Lung (tissue), 12 donors: ENCODE results near the gene IL22. TPM values are rescaled to one million over a fixed set of nuclear protein-coding genes. Genes with fewer than 3 reads are reported as not detected.

Source experiments
- ATAC-seq: fragments of 200-7000 bp; cut with Tn5 transposase; one replicate; pipeline ENCODE4 v1.9.1; 2020; ENCODE audit warnings: moderate number of reproducible peaks; ENCODE audit not compliant: insufficient read depth, low FRiP score
- DNase-seq, 3 donors: peaks; one replicate each; pipeline ENCODE4 v3.0.0-alpha.2; 2013 to 2017
- H3K27ac ChIP-seq, 2 donors: one replicate each; pipeline ENCODE4 v1.5.1; 2013; ENCODE audit warnings: mild to moderate bottlenecking in 2 of 2, moderate library complexity in 2 of 2, control low read depth in 1 of 2, inconsistent platforms in 1 of 2, low read depth in 1 of 2, low read length in 1 of 2
- H3K27me3 ChIP-seq, 3 donors: one replicate each; pipeline ENCODE4 v1.5.1; 2013; ENCODE audit warnings: low read length in 2 of 3; ENCODE audit not compliant: control insufficient read depth in 3 of 3, insufficient read depth in 3 of 3
- H3K36me3 ChIP-seq, 4 donors: one replicate each; pipeline ENCODE4 v1.5.1; 2013; ENCODE audit warnings: low read length in 4 of 4, mild to moderate bottlenecking in 1 of 4, moderate library complexity in 1 of 4; ENCODE audit not compliant: control insufficient read depth in 4 of 4, insufficient read depth in 4 of 4
- H3K4me1 ChIP-seq, 5 donors: one replicate each; pipeline ENCODE4 v1.5.1; 2013; ENCODE audit warnings: low read length in 5 of 5, mild to moderate bottlenecking in 2 of 5, moderate library complexity in 1 of 5; ENCODE audit not compliant: control insufficient read depth in 5 of 5, insufficient read depth in 5 of 5
- H3K4me3 ChIP-seq: one replicate; pipeline ENCODE4 v1.5.1; 2013; ENCODE audit warnings: mild to moderate bottlenecking, control low read depth, moderate library complexity
- H3K9ac ChIP-seq, 2 donors: one replicate each; pipeline ENCODE4 v1.5.1; 2013; ENCODE audit warnings: low read length in 2 of 2, control low read depth in 1 of 2; ENCODE audit not compliant: insufficient read depth in 1 of 2
- H3K9me3 ChIP-seq, 4 donors: one replicate each; pipeline ENCODE4 v1.5.1; 2013; ENCODE audit warnings: low read length in 3 of 4, mild to moderate bottlenecking in 1 of 4, moderate library complexity in 1 of 4; ENCODE audit not compliant: control insufficient read depth in 4 of 4, insufficient read depth in 3 of 4
- CTCF ChIP-seq: IDR thresholded peaks from 2 replicates; pipeline ENCODE4 v1.5.1; 2012; ENCODE audit warnings: mild to moderate bottlenecking; ENCODE audit errors: control extremely low read depth, extremely low read depth
- WGBS, 2 donors: extraction: QIAGEN DNeasy Blood & Tissue Kit; methylation state at CpG; one replicate each; pipeline ENCODE4 v1.1.7; 2013; 5-methylcytosine and 5-hydroxymethylcytosine counted together
- polyA plus RNA-seq, 2 donors: library from polyadenylated mRNA; stranded (reverse); fragments of 200-250 nt; gene quantifications; one replicate each; pipeline ENCODE4 v1.2.1, GENCODE V29; 2013
- total RNA-seq, 2 donors: library from RNA; depleted of rRNA in 1 of 2; stranded (reverse); fragments of >200 nt in 1 of 2; gene quantifications; one replicate each; pipeline ENCODE4 v1.2.1, GENCODE V29; 2014 to 2021
- donor health status: control.
- donor health status: control.
- donor health status: Bipolar disorder and iron deficiency.
- donor health status: healthy.
- donor health status: DM: yes; HTN: yes; CAD: no.

IL22 gene
- total and polyA plus RNA-seq, 4 donors = 0.46 TPM; not detected in 3

- Histone ChIP-seq H3K4me3 (no peak overlapping the region), H3K4me1 (no peaks in the 10 kb centered on the region), H3K9me3 (no peaks in the 10 kb centered on the region), H3K36me3 (no peaks in the 10 kb centered on the region), H3K27me3 (peaks cover 0 to 2% (median 0%) of the 10 kb centered on the region in 3 donors), H3K27ac (no peak overlapping the region), H3K9ac (no peak overlapping the region)
- TF ChIP-seq CTCF = no peak
- no peak for DNase-seq
- WGBS, 2 donors = 68 to 75% methylated on average over 3 of the region's 3 CpGs
- no peak for ATAC-seq
Measured at GRCh38 chr12:68259318-68259940, 6.0 kb upstream of the IL22 start.

- Histone ChIP-seq H3K4me3 (no peak overlapping the region), H3K9me3 (no peaks in the 10 kb centered on the region), H3K36me3 (no peaks in the 10 kb centered on the region), H3K9ac (no peak overlapping the region), H3K27me3 (no peaks in the 10 kb centered on the region), H3K4me1 (no peaks in the 10 kb centered on the region), H3K27ac (no peak overlapping the region)
- WGBS, 2 donors = 89 to 90% methylated on average over 5 of the region's 5 CpGs
- no peak for DNase-seq
- no peak for TF ChIP-seq CTCF
- ATAC-seq = no peak
Measured at GRCh38 chr12:68252077-68252476, 1.3 kb downstream of the IL22 start.

GRCh38 chr12:68250454-68250853 is 3.0 kb downstream of the IL22 start:
- no peak overlapping the region for H3K4me3 ChIP-seq
- no peak for ATAC-seq
- no peak for DNase-seq
- peaks cover 0 to 13% (median 0%) of the 10 kb centered on the region in 5 donors for H3K4me1 ChIP-seq
- no peaks in the 10 kb centered on the region for H3K27me3 ChIP-seq
- no peaks in the 10 kb centered on the region for H3K36me3 ChIP-seq
- TF ChIP-seq CTCF = no peak
- no peaks in the 10 kb centered on the region for H3K9me3 ChIP-seq
- no peak overlapping the region for H3K27ac ChIP-seq
- H3K9ac ChIP-seq = no peak overlapping the region
- 84 to 87% methylated on average over 3 of the region's 3 CpGs for WGBS, 2 donors

GRCh38 chr12:68247785-68248184 is 5.6 kb downstream of the IL22 start:
- H3K36me3 ChIP-seq = no peaks in the 10 kb centered on the region
- H3K4me3 ChIP-seq = no peak overlapping the region
- no peak overlapping the region for H3K9ac ChIP-seq
- H3K27ac ChIP-seq = no peak overlapping the region
- DNase-seq = no peak
- no peak for TF ChIP-seq CTCF
- no peaks in the 10 kb centered on the region for H3K9me3 ChIP-seq
- H3K4me1 ChIP-seq = peaks cover 0 to 23% (median 0%) of the 10 kb centered on the region in 5 donors
- no peak for ATAC-seq
- H3K27me3 ChIP-seq = no peaks in the 10 kb centered on the region
